ENCODE data around the gene OSBPL6. TPM values are rescaled to one million over a fixed set of nuclear protein-coding genes. Genes with fewer than 3 reads are reported as not detected.
"Not testable (repeated sequence)": the region's sequence is repeated elsewhere in the genome, so short reads cannot be mapped to it uniquely, and the experiment has no call there.

The OSBPL6 gene
- total and polyA plus RNA-seq, 11 donors, result 1.2 to 9.6 (median 4.2) TPM

DNA sequence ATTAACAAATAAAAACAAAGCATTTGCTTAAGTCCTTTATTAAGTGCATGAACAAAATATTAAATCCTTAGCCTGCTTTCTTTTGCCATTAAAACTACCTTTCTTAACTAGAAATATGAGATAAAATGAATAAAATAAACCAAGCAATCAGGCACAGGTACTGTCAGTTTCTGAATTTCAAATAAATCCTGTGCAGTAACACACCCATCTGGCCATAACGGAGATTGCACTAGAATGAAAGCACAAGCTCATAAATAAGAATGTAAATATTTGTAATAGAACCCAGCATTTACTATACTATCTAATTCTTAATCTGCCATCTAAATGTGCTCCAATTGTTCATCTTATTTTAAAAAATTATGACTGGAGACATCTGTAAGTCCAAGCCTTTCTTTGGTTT lies 224.8 kb downstream of the OSBPL6 start:
- WGBS, 4 donors, result 65 to 82% (median 74%) methylated on average over 1 of the region's 1 CpG
- peaks cover 0 to 4% (median 0%) of the 10 kb centered on the region in 12 donors for H3K9me3 ChIP-seq
- peaks cover 0 to 15% (median 0%) of the 10 kb centered on the region in 9 donors for H3K36me3 ChIP-seq
- no peak overlapping the region for H3K4me3 ChIP-seq
- no peak for DNase-seq
- no peaks in the 10 kb centered on the region for H3K27me3 ChIP-seq
- H3K4me1 ChIP-seq, result peaks cover 0 to 18% (median 6%) of the 10 kb centered on the region in 12 donors
- no peak overlapping the region for H3K27ac ChIP-seq
- TF ChIP-seq POLR2A (IDR thresholded peaks at IDR 0.05), result no peak
- TF ChIP-seq, protein P1, sequence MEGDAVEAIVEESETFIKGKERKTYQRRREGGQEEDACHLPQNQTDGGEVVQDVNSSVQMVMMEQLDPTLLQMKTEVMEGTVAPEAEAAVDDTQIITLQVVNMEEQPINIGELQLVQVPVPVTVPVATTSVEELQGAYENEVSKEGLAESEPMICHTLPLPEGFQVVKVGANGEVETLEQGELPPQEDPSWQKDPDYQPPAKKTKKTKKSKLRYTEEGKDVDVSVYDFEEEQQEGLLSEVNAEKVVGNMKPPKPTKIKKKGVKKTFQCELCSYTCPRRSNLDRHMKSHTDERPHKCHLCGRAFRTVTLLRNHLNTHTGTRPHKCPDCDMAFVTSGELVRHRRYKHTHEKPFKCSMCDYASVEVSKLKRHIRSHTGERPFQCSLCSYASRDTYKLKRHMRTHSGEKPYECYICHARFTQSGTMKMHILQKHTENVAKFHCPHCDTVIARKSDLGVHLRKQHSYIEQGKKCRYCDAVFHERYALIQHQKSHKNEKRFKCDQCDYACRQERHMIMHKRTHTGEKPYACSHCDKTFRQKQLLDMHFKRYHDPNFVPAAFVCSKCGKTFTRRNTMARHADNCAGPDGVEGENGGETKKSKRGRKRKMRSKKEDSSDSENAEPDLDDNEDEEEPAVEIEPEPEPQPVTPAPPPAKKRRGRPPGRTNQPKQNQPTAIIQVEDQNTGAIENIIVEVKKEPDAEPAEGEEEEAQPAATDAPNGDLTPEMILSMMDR (IDR thresholded peaks at IDR 0.05), result no peak
- intact Hi-C loops (cut with DNase I), result loop anchor here in 6 of 10 donors (5.0 to 10.0 kb wide), 5 partner anchors 114 to 304 kb away; partner anchors contain the start of gene RBM45 (in 1 of the 6)
- ATAC-seq, result no peak

DNA sequence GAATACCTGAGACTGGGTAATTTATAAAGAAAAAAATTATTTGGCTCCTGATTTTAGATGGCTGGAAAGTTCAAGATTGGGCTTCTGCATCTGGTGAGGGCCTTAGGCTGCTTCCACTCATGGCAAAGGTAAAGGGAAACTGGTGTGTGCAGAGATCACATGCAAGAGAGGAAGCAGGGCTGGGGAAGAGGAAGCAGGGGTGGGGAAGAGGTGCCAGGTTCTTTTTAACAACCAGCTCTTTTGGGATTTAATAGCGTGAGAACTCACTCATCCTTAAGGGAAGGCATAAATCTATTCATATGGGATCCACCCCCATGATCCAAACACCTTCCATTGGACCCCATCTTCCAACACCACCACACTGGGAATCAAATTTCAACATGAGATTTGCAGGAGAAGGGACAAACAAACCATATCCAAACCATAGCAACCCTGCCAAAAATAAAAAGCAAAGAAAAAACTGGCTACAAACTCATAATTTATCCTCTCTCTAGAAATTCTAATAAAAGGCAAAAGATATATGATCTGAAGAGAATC lies 226.2 kb downstream of the OSBPL6 start:
- H3K36me3 ChIP-seq, result peaks cover 0 to 15% (median 0%) of the 10 kb centered on the region in 9 donors
- 42 to 52% (median 47%) methylated on average over 1 of the region's 1 CpG for WGBS, 4 donors
- no peak overlapping the region for H3K4me3 ChIP-seq
- intact Hi-C loops (cut with DNase I), result loop anchor here in 1 of 10 donors (5.0 kb wide), 1 partner anchor 288 kb away; no protein-coding TSS in a partner anchor
- H3K4me1 ChIP-seq, result peaks cover 0 to 9% (median 0%) of the 10 kb centered on the region in 12 donors
- no peak overlapping the region for H3K27ac ChIP-seq
- H3K27me3 ChIP-seq, result no peaks in the 10 kb centered on the region
- TF ChIP-seq, protein P1 (IDR thresholded peaks at IDR 0.05), result no peak
- TF ChIP-seq POLR2A (IDR thresholded peaks at IDR 0.05), result no peak
- H3K9me3 ChIP-seq, result peaks cover 0 to 18% (median 5%) of the 10 kb centered on the region in 12 donors
- DNase-seq, result no peak
- no peak for ATAC-seq

DNA sequence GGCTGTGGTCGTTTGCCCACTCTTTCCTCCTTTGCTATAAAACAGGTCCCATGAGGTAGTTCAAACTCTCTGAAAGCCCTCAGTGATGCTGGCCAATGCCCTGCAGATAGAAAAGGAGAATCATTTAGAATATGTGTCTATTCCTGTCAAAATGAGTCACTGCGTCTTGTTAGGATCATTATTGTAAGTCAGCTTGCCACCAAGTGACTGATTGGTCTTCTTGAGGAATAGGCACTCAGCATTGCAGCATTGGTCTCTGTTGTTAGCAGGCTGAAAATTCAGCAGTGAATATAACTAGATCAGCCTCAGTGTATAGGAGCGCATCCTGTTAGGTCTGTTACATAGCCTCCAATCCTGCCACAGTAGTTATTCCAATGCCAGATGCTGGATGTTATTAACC lies 227.8 kb downstream of the OSBPL6 start:
- peaks cover 0 to 23% (median 4%) of the 10 kb centered on the region in 9 donors for H3K36me3 ChIP-seq
- H3K4me3 ChIP-seq, result no peak overlapping the region
- H3K9me3 ChIP-seq, result peaks cover 0 to 26% (median 6%) of the 10 kb centered on the region in 12 donors
- no peaks in the 10 kb centered on the region for H3K27me3 ChIP-seq
- TF ChIP-seq, protein P1 (IDR thresholded peaks at IDR 0.05), result no peak
- TF ChIP-seq POLR2A (IDR thresholded peaks at IDR 0.05), result no peak
- WGBS, 4 donors, result 62 to 94% (median 84%) methylated on average over 3 of the region's 3 CpGs
- ATAC-seq, result no peak
- no peak for DNase-seq
- intact Hi-C loops (cut with DNase I), result loop anchor here in 1 of 10 donors (5.0 kb wide), 1 partner anchor 290 kb away; no protein-coding TSS in a partner anchor
- H3K4me1 ChIP-seq, result peaks cover 0 to 6% (median 0%) of the 10 kb centered on the region in 12 donors
- H3K27ac ChIP-seq, result no peak overlapping the region

DNA sequence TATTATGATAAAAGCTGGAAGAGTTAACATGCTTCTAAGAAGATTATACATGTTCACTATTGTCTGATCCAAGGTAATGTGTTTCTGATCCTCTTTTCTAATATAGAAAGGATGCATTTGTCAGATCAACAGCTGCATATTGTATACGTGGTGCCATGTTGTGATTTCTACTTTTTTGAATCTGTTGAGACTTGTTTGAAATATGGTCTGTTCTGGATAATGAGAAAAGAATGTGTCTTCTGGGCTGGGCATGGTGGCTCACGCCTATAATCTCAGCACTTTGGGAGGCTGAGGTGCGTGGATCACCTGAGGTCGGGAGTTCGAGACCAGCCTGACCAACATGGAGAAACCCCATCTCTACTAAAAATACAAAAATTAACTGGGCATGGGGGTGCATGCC lies 229.4 kb downstream of the OSBPL6 start:
- intact Hi-C loops (cut with DNase I), result loop anchor here in 1 of 10 donors (5.0 kb wide), 1 partner anchor 291 kb away; no protein-coding TSS in a partner anchor
- not testable (repeated sequence) for ATAC-seq, H3K27ac ChIP-seq, DNase-seq, H3K27me3 ChIP-seq, H3K4me1 ChIP-seq, H3K4me3 ChIP-seq
- Histone ChIP-seq H3K36me3 (peaks cover 0 to 39% (median 18%) of the 10 kb centered on the region in 9 donors), H3K9me3 (peaks cover 0 to 26% (median 6%) of the 10 kb centered on the region in 12 donors)
- WGBS, 4 donors, result 95 to 98% (median 97%) methylated on average over 5 of the region's 5 CpGs

Data from heart left ventricle (tissue), 16 donors.